Muscle of arm (tissue), 12 donors: ENCODE measurements around the gene PIK3AP1. TPM values are rescaled to one million over a fixed set of nuclear protein-coding genes. Genes with fewer than 3 reads are reported as not detected.

Experiments used
- DNase-seq: peaks from one replicate; pipeline ENCODE4 v3.0.0-alpha.2; 2013
- polyA plus RNA-seq, 12 donors: library from polyadenylated mRNA; unstranded; fragments of 120-200 nt; gene quantifications; one replicate each; pipeline ENCODE4 v1.2.1, GENCODE V29; 2013; ENCODE audit not compliant: insufficient read length in 12 of 12

The PIK3AP1 gene
- polyA plus RNA-seq, 12 donors = 1.5 to 7.3 (median 2.2) TPM; not detected in 1

DNA sequence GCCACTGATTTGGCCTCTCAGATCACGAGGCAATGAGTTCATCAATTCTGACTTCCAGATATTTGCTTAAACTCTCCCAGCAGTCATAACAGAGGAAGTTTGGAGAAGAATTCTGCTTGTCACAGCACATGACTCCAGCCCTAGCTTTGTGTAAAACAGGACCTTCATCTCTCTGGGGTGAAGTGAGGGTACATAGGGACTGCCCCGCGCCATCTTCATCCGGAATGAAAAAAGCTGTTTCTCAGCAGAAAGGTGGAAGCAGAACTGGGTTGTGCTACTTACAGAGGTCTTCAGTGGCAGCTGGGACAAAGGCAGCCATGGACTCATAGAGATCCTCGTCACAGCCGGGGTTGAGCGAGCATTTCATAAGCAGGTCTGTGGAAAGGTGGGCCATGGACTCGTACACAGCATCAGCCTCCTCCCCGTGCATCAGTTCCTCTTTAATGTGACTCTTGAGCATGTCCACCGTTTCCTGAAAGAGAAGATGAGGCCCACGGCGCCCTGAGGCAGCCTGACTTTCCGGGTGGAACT, 75.1 kb downstream of the PIK3AP1 start:
- peak; percentile 15 for DNase-seq

DNA sequence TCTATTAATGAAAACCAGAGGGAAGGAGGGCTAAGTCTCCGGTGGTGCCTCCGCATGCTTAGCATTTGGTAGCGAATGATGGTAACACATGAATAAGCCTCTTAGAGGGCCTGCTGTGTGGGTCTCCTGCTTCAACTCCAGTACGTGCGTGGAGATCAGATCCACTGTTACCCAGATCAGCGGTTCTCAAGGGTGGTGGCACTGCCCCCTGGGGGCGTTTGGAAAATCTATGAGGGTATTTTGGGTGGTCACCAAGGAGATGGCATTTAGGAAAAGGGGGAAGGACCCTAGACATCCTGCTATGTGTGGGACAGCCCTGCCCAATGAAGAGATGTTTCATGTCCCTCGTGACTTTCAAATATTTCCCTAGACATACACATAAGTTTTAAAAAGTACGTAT, 76.4 kb downstream of the PIK3AP1 start:
- no peak for DNase-seq

DNA sequence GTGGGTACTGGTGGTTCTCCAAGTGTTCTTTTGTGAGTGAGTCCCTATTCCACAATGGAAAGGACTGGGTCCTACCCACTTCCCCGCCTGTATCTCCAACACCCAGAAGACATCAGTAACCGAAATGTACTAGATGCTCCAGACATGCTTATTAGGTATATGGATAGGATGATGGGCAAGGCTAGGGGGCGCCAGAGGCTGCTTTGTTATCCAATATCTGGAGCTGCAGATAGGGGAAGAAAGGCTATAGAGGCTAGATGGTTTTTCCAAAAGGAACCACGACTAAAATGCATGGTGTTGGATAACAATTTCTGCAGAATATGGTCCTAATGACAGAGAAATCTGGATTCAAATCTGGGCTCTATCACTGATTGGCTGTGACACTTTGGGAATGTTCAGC, 77.3 kb downstream of the PIK3AP1 start:
- no peak for DNase-seq

- no peak for DNase-seq
Measured at GRCh38 chr10:96642530-96642929, 77.8 kb downstream of the PIK3AP1 start.

- no peak for DNase-seq
Measured at GRCh38 chr10:96641396-96642295, 78.7 kb downstream of the PIK3AP1 start.

DNA sequence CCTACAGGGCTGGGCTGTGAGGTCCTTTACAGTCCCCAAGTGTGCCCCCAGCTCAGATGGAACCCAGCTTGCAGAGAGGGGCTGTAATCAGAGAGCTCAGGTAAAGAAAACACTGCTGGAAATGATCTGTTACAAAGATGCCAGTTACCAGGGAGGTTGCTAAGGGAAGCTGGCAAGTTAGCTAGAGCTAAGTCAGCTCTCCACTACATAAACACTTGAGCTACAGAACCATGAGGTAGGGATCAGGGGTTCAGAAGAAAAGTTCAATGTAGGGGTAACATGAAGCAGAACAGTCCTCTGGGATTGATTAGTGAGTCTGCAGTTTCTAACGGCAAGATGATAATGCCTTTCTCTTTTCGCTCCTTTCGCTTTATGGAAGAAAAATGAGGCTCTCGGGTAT, 80.4 kb downstream of the PIK3AP1 start:
- DNase-seq = no peak

DNA sequence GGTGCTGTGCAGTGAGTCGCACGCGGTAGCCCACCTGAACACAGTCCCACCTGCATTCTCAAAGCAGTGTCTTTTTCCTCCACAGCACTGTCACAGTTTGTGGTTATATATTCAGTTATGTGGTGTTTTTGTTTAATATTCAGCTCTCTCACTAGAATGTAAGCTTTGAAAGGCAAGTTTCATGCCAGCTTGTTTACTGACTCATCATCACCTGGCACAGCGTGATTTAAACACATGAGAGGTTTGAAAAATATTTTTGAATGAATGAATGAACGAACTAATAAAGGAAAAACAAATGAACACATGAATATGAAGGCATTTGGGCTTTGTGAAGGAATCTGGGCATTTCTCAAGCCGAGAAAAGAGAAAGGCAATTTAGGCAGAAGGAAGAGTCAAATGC, 81.6 kb downstream of the PIK3AP1 start:
- no peak for DNase-seq

- no peak for DNase-seq
Measured at GRCh38 chr10:96638120-96638519, 82.2 kb downstream of the PIK3AP1 start.

DNA sequence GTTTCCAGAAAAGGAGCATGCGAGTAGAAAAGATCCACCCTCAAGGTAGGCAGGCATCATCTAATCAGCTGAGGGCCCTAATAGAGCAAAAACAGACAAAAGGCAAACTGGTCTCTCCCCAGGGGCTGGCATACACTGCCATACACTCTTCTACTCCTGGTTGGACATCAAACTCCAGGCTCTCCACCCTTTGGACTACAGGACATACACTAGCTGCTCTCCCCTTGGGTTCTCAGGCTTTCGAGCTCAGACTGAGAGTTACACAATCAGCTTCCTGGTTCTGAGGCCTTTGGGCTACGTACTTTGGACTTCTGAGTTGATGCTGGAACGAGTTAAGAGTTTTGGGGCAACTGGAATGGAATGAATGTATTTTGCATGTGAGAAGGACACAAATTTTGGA, 82.6 kb downstream of the PIK3AP1 start:
- DNase-seq = no peak

DNA sequence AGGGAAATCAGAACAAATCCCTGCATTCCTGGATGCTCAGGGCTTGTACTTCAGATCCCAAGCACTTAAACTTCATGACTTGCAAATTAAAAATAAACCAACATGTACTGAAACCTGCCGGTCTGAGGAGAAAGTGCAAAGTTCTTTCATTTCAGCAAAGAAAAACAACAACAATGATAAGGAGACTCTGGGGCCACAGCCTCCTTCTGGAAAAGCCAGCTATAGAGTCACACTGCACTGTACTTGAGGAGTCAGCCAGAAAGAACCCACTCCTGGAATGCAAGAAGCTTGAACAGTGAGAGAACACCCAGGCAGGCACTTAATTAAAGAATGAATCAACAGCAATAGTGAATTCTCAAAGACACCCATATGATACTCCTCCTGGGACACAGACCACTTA, 83.8 kb downstream of the PIK3AP1 start:
- no peak for DNase-seq

DNA sequence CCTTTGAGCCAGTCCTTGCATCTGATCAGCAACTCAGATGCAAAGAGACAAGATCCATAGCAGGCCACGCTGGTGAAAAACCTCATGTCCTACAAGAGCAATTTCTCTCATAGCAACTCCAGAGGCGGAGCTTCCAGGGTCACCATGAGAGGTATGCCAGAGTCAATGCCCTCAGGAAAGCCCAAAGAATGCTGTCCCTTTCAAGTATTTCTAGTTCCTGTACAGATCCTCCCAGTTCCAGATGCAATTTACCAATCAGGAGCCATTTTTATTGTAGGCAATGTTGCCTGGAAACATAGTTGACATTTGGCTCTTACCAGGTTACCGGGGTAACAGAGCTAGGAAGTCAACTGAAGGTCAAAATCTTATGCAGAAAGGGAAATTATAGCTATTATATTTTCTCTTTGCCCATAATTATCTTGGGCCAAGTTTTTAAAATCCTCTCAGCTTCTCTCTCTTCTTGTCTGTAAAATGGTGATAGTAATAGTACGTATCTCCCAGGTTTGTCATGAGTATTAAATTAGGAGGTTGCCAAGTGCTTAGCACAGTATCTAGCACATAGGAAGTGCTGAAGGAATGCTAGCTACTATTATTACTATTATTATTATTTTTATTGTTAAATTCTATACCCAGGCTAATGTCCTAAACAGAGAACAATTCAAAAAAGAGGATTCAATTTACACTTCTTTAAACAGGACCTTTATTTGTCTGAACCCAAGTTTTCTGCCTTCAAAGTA, 87.2 kb downstream of the PIK3AP1 start:
- no peak for DNase-seq

DNA sequence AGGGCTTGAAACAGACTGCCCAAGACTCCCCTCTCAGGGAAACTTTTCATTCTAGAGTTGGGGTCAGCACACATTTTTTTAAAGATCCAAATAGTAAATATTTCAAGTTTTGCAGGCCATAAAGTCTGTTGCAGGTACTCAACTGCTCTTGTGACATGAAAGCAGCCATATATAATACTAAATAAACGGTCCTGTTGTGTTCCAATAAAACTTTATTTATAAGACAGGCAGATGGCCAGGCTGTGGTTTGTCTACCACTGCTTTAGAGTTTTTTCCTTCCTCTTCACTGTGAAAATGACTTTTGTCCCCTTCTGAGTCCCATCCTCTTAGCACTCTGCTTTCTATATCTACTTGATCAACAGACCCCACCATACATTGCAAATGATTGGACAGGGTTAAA, 93.0 kb downstream of the PIK3AP1 start:
- no peak for DNase-seq

DNA sequence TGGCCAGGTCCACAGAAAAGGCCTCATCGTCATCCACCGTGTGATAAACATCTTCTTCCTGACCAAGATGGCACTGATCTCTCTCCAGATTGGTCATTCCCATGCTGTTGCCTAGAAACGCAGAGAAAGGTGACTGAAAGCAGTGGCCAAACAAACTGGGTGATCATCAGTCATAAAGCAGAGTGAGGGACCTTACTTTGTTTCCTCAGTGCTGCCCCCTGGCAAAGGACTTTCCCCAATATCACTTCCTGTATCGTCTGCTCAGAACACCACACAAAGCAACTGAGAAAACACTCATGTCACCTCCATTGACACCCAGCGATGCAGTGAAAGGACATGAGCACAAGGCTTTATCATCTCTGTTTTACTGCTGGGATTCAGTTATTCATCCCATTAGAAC, 93.5 kb downstream of the PIK3AP1 start:
- DNase-seq = no peak

DNA sequence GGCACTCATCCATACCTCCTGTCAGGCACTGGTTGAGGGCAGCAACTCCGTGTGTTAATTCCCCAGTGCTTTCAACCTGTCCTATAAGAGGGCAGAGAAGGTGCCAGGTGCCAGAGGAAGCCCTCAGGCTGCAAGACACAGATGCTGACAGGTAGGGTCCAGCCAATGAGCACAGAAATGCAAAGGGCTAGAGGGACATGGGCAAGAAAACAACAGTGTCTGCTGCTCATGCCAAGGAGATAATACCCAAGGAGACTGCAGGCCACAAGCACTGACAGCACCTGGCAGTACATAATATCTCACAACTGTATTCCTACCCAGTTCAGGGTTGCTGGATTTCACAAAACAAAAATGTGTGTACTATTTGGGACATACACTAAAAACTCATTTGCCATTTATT, 95.1 kb downstream of the PIK3AP1 start:
- DNase-seq = no peak

DNA sequence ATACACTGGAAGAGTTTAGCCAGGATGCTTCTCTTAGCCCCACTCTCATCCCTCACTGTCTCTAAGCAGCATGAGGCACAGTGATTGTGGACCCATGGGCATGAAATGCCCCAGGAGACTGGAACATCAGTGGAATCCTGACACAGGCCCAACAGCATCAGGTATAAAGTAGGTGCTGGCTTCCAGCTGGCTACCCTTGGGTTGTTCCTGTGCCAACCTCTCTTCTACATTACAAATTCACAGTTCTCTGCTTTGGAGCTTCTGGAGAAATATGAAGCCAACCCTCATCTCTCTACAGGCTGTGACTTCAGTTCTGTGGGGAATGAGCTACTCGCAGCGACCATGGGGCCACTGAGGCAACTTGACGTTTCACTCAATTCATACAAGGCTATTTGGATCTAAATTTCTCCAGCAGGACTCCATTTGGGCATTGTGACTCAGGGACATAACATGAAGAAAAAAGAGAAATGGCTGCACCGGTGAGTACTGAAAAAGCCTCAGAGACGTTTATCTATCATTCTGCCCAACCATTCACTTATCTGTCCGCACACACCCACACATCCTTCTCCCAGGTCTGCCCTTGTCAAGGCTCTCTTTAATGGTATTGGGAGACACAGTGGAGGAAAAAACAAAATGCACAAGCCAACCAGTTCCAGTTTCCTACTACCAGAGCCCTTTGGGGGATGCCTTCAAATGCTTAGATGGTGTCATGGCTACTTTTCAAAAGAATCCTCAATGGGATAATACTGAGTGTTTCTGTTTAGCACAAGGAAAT, 98.1 kb downstream of the PIK3AP1 start:
- DNase-seq = no peak

- DNase-seq = no peak
Measured at GRCh38 chr10:96619796-96620773, 100.2 kb downstream of the PIK3AP1 start.

- DNase-seq = no peak
Measured at GRCh38 chr10:96619120-96619519, 101.2 kb downstream of the PIK3AP1 start.

DNA sequence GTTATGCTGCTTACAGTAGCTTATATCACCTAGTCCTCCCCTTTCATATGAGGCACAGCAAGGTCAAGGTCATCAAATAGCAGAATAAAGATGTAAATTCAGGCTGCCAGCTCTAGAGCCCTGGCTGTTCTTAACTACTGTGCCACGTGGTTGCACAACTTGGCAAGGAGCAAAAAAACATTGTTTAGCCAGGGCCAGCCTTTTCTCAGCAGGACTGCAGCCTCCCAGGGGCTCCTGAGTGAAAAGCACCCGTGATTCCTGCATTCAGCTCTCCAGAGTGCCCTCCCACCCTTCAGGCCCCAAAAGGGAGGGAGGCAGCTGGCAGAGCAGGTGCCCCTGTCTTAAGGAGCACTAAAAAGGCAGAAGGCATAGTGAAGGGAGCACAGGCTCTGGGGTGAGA, 101.7 kb downstream of the PIK3AP1 start:
- no peak for DNase-seq

GRCh38 chr10:96616961-96617360, 103.4 kb downstream of the PIK3AP1 start:
- DNase-seq = no peak

- no peak for DNase-seq
Measured at GRCh38 chr10:96614515-96614914, 105.8 kb downstream of the PIK3AP1 start.

- no peak for DNase-seq
Measured at GRCh38 chr10:96613576-96613975, 106.7 kb downstream of the PIK3AP1 start.
